Motor neuron (in vitro differentiated cells): Measurements from ENCODE around the gene SUGCT. TPM values are rescaled to one million over a fixed set of nuclear protein-coding genes. Genes with fewer than 3 reads are reported as not detected.

Source experiments
- ATAC-seq, 8 experiments: fragments of 200-7000 bp; cut with Tn5 transposase; replicated peaks in 6 of 8; 2 replicates each; pipeline ENCODE4 v1.8.0; 2021; ENCODE audit warnings: mild to moderate bottlenecking in 8 of 8, moderate library complexity in 8 of 8
- H3K27ac ChIP-seq, 2 donors: fragments of 250-450 bp; sonication (Bioruptor Pico); 2 replicates each; pipeline ENCODE4 v1.9.0; 2021; ENCODE audit warnings: antibody characterized with exemption in 2 of 2, mild to moderate bottlenecking in 2 of 2, moderate library complexity in 1 of 2
- H3K4me1 ChIP-seq, 2 donors: fragments of 250-450 bp; sonication (Bioruptor Pico); replicated peaks in 1 of 2; 2 replicates each; pipeline ENCODE4 v1.6.1; 2021; ENCODE audit warnings: antibody characterized with exemption in 2 of 2, mild to moderate bottlenecking in 2 of 2, moderate library complexity in 1 of 2
- H3K4me3 ChIP-seq, 5 donors: fragments of 250-450 bp; sonication (Bioruptor Pico); 2 replicates each; pipeline ENCODE4 v1.9.0; 2021; ENCODE audit warnings: antibody characterized with exemption in 5 of 5, mild to moderate bottlenecking in 5 of 5, moderate library complexity in 4 of 5
- WGBS, 10 experiments: fragments of 450-650 bp; shearing (Covaris generic); methylation state at CpG; one replicate each; pipeline ENCODE4 v1.0.0; 2022; 5-methylcytosine and 5-hydroxymethylcytosine counted together
- in situ Hi-C, 9 experiments: fragments of 400-800 bp; cut with MboI; loops; one replicate each; pipeline ENCODE4 v1.15.0; 2021; ENCODE audit warnings: low sequenced_read_pairs in 9 of 9, low pct_unique_long_range_greater_than_20kb in 2 of 9; ENCODE audit not compliant: unreplicated experiment in 9 of 9
- total RNA-seq, 8 experiments: library from RNA; unstranded; fragments of 300-600 nt; gene quantifications; 2 replicates each; pipeline versions ENCODE4 v1.2.3 to v1.2.4, GENCODE V29; 2022

The SUGCT gene
- total RNA-seq, 8 experiments from 2014 or later = 2.3 to 26.1 (median 4.2) TPM

DNA sequence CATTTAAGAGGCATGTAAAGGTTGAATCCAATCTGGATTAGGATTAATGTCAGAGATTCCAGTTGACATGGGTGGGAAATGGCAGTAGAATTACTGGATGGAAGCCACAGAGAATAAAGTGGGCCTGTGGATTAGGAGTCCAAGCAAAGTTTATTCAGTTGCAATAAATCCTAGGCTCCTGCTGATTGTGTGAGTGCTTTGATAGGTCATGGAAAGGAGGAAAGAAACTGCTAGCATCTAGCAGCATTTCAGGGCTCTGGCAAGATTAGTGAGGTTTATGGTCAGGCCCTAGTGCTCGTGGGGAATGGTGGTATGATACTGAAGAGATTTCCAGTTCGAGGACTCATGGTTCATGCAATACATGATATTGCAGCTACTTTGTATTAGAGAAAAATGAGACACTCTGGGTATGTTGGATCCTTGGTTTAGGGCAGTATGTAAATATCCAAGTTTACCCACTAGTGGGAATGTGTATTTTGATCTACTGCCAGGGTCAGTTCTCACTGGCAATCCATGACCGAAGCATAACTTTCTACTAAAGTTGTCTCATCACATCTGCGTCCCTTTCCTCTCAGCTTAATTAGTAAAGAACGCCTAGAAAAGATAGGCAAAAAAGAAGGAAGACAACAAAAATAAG is 235.0 kb downstream of the SUGCT start:
- peak in 1 of 8 experiments; percentile 59 for ATAC-seq
- WGBS, 10 experiments = 67 to 100% (median 91%) methylated on average over 1 to 5 of the region's 5 CpGs; no CpG with 5 or more reads in 1 of the 10 experiments
- Histone ChIP-seq H3K27ac (no peak overlapping the region), H3K4me3 (no peak overlapping the region), H3K4me1 (no peaks in the 10 kb centered on the region)
- in situ Hi-C loops = no loop called here

DNA sequence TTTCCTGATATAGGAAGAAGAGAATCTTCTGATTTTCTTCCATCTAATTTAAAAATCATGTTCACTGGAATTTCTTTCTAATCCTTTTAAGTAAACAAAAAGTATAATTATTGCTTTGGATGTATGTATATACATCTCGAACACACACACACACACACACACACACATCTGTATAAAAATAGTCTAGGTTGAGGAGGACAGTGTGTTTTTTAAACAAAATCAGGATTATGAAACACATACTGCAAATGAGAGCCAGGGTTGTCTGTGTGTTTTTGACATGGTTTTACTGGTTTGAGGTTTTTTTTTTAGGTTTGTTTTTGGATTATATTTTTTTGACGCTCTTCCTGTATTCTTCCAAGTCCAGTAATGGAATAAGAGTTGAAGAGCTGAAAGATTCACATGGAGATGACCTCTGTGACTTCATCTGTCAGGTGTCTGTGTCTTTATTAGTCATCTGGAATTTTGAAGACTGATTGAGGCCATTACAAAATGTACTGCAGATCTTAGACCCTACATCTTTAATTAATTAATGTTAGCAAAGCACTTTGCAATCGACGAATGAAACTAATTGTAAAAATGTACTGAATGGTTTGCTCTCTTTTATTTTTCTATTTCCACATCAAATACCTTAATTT is 237.1 kb downstream of the SUGCT start:
- Histone ChIP-seq H3K27ac (no peak overlapping the region), H3K4me3 (no peak overlapping the region), H3K4me1 (no peaks in the 10 kb centered on the region)
- WGBS, 10 experiments = 6 to 100% (median 80%) methylated on average over 1 to 4 of the region's 4 CpGs; no CpG with 5 or more reads in 1 of the 10 experiments
- no peak for ATAC-seq
- in situ Hi-C loops = no loop called here

DNA sequence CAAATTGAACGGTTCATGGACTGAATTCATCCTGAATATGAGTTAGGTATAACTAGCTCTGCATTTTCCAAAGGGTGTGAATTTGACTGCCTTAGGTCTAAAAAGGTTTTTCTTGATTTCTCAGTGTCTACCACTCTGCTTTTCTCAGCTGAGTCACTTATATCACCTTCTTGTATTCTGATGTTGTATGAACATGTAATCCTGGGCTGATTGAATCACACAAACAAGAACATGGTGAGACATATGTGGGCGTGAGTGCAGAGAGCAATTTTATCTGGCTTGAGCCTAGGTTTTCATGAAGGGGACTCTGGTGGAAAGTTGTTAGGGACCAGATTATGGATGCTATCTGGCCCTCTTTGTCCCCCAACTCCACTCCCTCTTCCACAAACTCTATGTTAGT is 239.8 kb downstream of the SUGCT start:
- Histone ChIP-seq H3K4me1 (no peaks in the 10 kb centered on the region), H3K27ac (no peak overlapping the region), H3K4me3 (no peak overlapping the region)
- WGBS, 10 experiments = 33 to 100% (median 94%) methylated on average over 1 of the region's 2 CpGs; no CpG with 5 or more reads in 2 of the 10 experiments
- in situ Hi-C loops = no loop called here
- no peak for ATAC-seq

DNA sequence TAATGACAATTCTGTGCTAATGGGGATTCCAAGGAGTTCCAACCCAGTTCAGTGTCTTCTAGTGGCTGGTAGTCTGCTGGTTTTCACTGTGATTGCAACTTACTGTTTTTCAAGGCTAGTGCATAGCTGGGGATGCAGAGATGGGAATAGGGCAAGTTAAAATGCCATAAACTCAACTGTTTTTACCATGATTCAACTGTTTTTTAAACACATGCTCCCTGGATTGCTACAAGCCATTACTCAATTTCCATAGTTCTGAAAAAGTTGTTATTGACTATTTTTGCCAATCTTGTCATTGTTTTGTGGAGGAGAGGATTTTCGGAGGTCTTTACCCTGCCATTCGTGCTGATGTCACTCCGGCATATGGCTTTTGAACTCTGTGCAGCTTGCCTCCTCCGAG is 245.3 kb downstream of the SUGCT start:
- H3K27ac ChIP-seq = no peak overlapping the region
- in situ Hi-C loops = no loop called here
- no peaks in the 10 kb centered on the region for H3K4me1 ChIP-seq
- ATAC-seq = no peak
- H3K4me3 ChIP-seq = no peak overlapping the region
- WGBS, 10 experiments = 60 to 100% (median 86%) methylated on average over 1 to 4 of the region's 4 CpGs; no CpG with 5 or more reads in 2 of the 10 experiments

DNA sequence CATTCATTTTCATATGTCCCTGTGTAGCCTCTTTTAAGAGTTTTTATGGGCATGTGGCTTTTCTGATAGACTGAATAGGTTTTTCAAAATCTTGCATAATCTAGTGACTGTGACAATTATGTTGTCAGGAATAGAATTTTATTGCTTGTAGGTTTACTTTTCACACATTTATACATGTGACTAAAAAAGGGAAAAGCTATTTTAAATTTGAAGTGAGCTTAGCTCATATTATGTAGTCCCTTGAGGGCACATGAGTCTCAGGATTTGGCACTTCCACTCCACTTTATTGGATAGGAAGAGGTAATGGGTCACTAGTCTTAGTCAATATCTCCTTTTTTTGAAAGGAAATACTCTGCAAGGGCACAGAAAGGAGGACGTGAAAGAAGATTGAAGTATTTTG is 247.3 kb downstream of the SUGCT start:
- WGBS, 10 experiments = 25 to 100% (median 73%) methylated on average over 1 of the region's 1 CpG; no CpG with 5 or more reads in 2 of the 10 experiments
- no peak overlapping the region for H3K4me3 ChIP-seq
- H3K27ac ChIP-seq = no peak overlapping the region
- no peak for ATAC-seq
- no peaks in the 10 kb centered on the region for H3K4me1 ChIP-seq
- in situ Hi-C loops = no loop called here

DNA sequence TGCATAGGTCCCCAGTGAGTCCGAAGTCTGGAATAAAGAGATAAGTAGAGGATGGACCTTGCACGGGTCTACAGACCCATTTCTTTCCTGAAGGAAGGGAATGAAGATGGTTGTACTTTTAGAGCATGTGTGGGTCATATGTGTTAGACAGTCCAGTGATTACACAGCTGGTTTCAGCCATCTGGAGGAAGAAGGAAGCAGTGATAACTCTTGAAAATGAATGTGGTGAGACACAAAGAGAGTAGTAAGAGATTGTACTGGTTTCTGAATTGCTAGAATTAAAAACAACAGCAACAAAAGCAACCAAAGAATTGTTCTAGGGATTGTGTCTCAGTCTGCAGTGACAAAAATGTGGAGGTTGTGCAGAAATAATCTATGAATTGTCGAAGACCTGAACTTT is 258.9 kb downstream of the SUGCT start:
- no peak overlapping the region for H3K4me3 ChIP-seq
- in situ Hi-C loops = no loop called here
- H3K4me1 ChIP-seq = no peaks in the 10 kb centered on the region
- no peak overlapping the region for H3K27ac ChIP-seq
- 32 to 100% (median 65%) methylated on average over 1 to 3 of the region's 3 CpGs; no CpG with 5 or more reads in 2 of the 10 experiments for WGBS, 10 experiments
- ATAC-seq = no peak

DNA sequence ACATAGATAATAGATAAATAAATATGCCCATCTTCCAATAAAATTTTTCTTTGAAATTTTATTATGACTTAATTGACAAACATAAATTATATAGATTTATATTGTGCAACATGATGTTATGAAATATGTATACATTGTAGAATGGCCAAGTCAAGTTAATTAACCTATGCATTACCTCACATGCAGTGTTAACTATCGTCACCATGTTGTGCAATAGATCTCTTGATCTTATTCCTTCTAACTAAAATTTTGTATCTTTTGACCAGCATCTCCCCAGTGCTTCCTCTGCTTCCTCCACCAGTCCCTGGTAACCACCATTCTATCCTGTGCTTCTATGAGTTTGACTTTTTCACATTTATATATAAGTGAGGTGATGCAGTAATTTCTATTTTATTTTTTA is 259.6 kb downstream of the SUGCT start:
- Histone ChIP-seq H3K4me1 (no peaks in the 10 kb centered on the region), H3K4me3 (no peak overlapping the region), H3K27ac (no peak overlapping the region)
- in situ Hi-C loops = no loop called here
- WGBS, 10 experiments = 69 to 100% (median 100%) methylated on average over 1 of the region's 1 CpG; no CpG with 5 or more reads in 2 of the 10 experiments
- no peak for ATAC-seq

DNA sequence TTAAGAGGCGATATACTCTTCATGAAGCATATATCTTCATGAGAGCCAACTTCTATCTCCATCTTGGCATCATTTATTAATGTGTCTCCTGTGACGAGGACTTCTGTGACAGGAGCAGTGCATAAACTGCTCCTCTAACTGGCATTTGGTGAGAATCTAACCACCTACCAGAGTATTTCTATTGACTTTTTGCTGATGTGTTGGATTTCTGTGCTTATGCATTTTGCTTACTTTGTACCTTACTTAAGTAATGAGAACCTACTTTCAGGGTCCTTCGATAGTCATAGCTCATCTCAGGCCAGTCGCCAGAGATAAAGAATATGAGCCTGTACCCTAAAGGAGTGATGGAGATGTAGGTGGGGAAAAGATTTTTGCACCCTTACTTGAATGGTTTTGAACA is 265.7 kb downstream of the SUGCT start:
- WGBS, 10 experiments = 90 to 100% (median 93%) methylated on average over 2 to 4 of the region's 4 CpGs
- Histone ChIP-seq H3K27ac (no peak overlapping the region), H3K4me1 (no peaks in the 10 kb centered on the region), H3K4me3 (no peak overlapping the region)
- in situ Hi-C loops = no loop called here
- no peak for ATAC-seq

DNA sequence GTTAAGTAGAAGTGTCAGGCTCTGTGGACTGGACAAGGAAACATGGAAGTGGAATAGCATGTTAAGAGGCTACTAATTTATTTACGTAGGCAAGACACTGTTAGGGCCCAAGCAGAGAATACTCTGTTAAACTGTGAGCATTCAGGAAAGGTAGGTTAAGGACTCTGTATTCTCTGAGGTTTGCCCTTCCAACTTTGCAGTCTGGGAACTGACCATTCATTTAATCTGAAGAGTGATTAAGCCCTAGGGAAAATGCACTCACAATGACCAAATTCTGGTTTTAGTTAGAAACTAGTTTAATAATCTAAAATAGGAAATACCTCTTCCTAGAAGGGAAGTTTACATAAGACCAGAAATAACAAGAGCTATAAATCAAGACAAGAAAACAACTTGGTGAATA is 266.6 kb downstream of the SUGCT start:
- in situ Hi-C loops = no loop called here
- H3K4me3 ChIP-seq = no peak overlapping the region
- H3K27ac ChIP-seq = no peak overlapping the region
- ATAC-seq = no peak
- no peaks in the 10 kb centered on the region for H3K4me1 ChIP-seq
- 60 to 100% (median 94%) methylated on average over 1 of the region's 1 CpG; no CpG with 5 or more reads in 4 of the 10 experiments for WGBS, 10 experiments

DNA sequence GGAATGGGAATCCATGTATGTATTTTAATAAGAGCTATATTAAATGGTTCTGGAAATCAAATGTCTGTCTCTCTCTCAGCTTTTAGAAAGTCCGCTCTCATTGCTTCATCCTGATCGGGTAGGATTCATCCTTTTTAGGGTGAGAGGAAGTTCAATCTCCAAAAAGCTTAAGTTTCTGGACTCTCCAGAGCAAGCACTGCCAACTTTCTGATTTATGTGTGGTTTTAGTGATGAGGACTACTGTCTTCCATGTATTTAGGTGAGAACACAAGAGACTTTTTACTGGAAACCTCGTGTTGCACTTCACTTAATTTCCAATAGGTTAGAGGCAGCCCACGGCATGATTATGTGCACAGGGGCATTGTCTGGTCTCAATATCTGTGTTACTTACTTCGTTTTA is 267.9 kb downstream of the SUGCT start:
- ATAC-seq = no peak
- Histone ChIP-seq H3K4me3 (no peak overlapping the region), H3K27ac (no peak overlapping the region), H3K4me1 (no peaks in the 10 kb centered on the region)
- in situ Hi-C loops = no loop called here
- 0 to 91% (median 70%) methylated on average over 1 to 5 of the region's 5 CpGs for WGBS, 10 experiments

DNA sequence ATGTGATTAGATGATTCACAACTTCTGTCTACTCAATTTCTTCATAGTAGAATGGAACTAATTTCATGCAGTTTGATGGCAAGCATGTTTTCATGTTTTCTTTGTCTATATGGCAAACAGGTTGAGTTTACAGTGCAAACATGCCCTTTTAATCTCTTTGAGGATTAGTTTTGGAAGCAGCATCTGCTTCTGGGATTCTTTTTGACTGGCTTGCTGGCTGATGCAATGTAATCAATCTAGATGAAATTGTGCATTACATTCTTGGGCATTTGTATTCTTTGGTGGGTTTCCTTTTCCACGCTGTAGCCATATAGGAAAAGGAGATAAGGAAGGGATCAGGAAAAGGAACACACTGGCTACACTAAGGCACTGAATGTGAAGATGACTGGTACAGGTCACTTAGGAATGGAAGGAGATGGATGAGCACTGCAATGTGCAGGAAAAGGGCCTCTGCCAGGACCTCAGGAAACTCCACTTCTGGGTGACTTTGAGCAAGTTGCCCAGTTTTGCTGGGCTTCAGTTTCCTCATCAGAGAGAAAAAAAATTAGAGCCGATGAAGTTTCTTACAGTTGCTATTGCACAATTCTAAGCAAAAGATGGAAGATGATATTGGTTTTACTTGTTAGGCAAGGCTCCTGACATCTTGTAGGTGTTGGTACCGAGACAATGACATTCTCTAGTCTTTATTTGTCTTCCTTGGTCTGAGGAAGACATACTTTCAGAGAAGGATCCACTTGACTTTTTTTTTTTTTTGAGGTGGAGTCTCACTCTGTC is 269.1 kb downstream of the SUGCT start:
- ATAC-seq = no peak
- H3K4me1 ChIP-seq = no peaks in the 10 kb centered on the region
- WGBS, 10 experiments = 30 to 100% (median 90%) methylated on average over 2 to 3 of the region's 3 CpGs; no CpG with 5 or more reads in 2 of the 10 experiments
- H3K27ac ChIP-seq = no peak overlapping the region
- H3K4me3 ChIP-seq = no peak overlapping the region
- in situ Hi-C loops = no loop called here

DNA sequence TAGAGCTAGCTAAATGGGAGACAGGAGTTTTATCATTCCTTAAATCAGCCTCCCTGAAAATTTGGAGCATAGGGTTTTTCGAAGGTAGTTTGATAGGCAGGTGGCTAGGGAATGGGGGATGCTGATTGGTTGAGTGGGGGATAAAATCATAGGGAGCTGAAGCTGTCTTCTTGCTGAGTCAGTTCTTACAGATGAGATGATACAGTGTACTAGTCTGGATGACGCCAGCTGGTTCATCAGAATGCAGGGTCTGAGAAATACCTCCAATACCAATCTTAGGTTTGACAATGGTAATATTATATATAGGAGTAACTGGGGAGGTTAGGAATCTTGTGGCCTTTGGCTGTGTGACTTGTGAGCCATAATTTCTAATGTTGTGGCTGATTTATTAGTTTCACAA is 271.2 kb downstream of the SUGCT start:
- Histone ChIP-seq H3K4me1 (no peaks in the 10 kb centered on the region), H3K4me3 (no peak overlapping the region), H3K27ac (no peak overlapping the region)
- ATAC-seq = no peak
- in situ Hi-C loops = no loop called here
- 57 to 100% (median 92%) methylated on average over 1 to 2 of the region's 2 CpGs; no CpG with 5 or more reads in 4 of the 10 experiments for WGBS, 10 experiments

DNA sequence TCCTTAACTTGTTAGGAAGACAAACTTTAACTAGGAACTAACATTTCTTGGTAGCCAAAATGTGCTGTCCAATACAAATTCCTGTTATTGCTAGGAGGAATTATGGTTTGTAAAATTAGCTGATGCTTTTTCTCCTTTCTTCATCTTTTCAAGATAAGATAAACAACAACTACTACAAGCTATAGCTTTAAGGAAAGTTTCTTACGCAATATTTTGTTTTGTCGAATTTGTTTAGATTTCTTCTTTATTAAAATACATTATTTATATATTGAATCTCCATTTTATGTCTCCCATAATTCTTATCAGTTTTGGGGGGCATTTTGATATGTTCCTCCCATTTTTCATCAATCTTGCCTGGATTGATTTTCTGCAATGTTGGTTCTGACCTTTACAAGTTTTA is 277.5 kb downstream of the SUGCT start:
- ATAC-seq = no peak
- 70 to 100% (median 89%) methylated on average over 2 of the region's 2 CpGs; no CpG with 5 or more reads in 1 of the 10 experiments for WGBS, 10 experiments
- no peak overlapping the region for H3K4me3 ChIP-seq
- in situ Hi-C loops = no loop called here
- no peaks in the 10 kb centered on the region for H3K4me1 ChIP-seq
- no peak overlapping the region for H3K27ac ChIP-seq
